HEK293 (cell line): Measurements from ENCODE around the gene RMND1.

ENCODE experiments used
- CTCF ChIA-PET: fragments of 350-600 bp; formaldehyde crosslinking; extraction: SDS; loops from one replicate; lab custom pipeline; 2021; ENCODE audit warnings: antibody characterized with exemption; lab: Yijun Ruan, JAX
- POLR2A ChIA-PET: fragments of 300-600 bp; formaldehyde crosslinking; extraction: SDS; loops from one replicate; lab custom pipeline; 2020; ENCODE audit warnings: antibody characterized with exemption, inconsistent platforms; lab: Yijun Ruan, JAX
- H3K27ac ChIP-seq: fragments of 200-500 bp; sonication (Bioruptor generic); 2 replicates; pipeline ENCODE4 v1.5.1; 2014; ENCODE audit warnings: low read depth, low read length, control low read depth, inconsistent platforms; ENCODE audit errors: extremely low read depth
- H3K36me3 ChIP-seq, 2 experiments: fragments of 200-500 bp in 1 of 2; sonication (Bioruptor generic) in 1 of 2; 1 replicate in 1 of 2; 2 replicates in 1 of 2; pipeline ENCODE4 v1.5.1; 2014 to 2017; ENCODE audit warnings: inconsistent platforms in 2 of 2, low read length in 2 of 2; ENCODE audit not compliant: control insufficient read depth in 2 of 2, insufficient read depth in 1 of 2
- H3K4me1 ChIP-seq: fragments of 200-500 bp; sonication (Bioruptor generic); 2 replicates; pipeline ENCODE4 v1.5.1; 2014; ENCODE audit warnings: mild to moderate bottlenecking, low read length, inconsistent platforms; ENCODE audit not compliant: control insufficient read depth, insufficient read depth
- H3K4me3 ChIP-seq: 2 replicates; pipeline ENCODE4 v1.5.1; 2011; ENCODE audit warnings: low read depth, mild to moderate bottlenecking, control low read depth, low read length, moderate library complexity
- H3K9me3 ChIP-seq: fragments of 200-500 bp; sonication (Bioruptor generic); 2 replicates; pipeline ENCODE4 v1.5.1; 2014; ENCODE audit warnings: low read depth, low read length, inconsistent platforms; ENCODE audit not compliant: control insufficient read depth, insufficient read depth
- HOXD13 ChIP-seq: sonication (generic); formaldehyde crosslinking; IDR thresholded peaks from 2 replicates; pipeline ENCODE4 v1.8.0; 2022; ENCODE audit warnings: missing genetic modification reagents, borderline replicate concordance
- KLF1 ChIP-seq: fragments of 450-650 bp; formaldehyde crosslinking; IDR thresholded peaks from 2 replicates; pipeline ENCODE4 v1.5.1; 2016; ENCODE audit warnings: missing biosample characterization, missing genetic modification characterization
- KLF16 ChIP-seq: fragments of 450-650 bp; formaldehyde crosslinking; IDR thresholded peaks from 2 replicates; pipeline ENCODE4 v1.5.1; 2017; ENCODE audit warnings: missing biosample characterization, missing genetic modification characterization
- KLF7 ChIP-seq: fragments of 450-650 bp; formaldehyde crosslinking; IDR thresholded peaks from 2 replicates; pipeline ENCODE4 v1.5.1; 2016; ENCODE audit warnings: missing biosample characterization, missing genetic modification characterization, borderline replicate concordance
- PRDM10 ChIP-seq: fragments of 450-650 bp; formaldehyde crosslinking; IDR thresholded peaks from 2 replicates; pipeline ENCODE4 v1.5.1; 2016; ENCODE audit warnings: missing biosample characterization, missing genetic modification characterization
- SETDB1 ChIP-seq: IDR thresholded peaks from one replicate; pipeline ENCODE4 v1.6.1; 2017; ENCODE audit warnings: mild to moderate bottlenecking, low read length, moderate library complexity, mixed read lengths; ENCODE audit not compliant: insufficient read length
- YY1 ChIP-seq: fragments of 450-650 bp; formaldehyde crosslinking; IDR thresholded peaks from 2 replicates; pipeline ENCODE4 v1.5.1; 2018; ENCODE audit warnings: missing biosample characterization, missing genetic modification characterization
- ZNF157 ChIP-seq: fragments of 450-650 bp; formaldehyde crosslinking; IDR thresholded peaks from 2 replicates; pipeline ENCODE4 v1.5.1; 2016; ENCODE audit warnings: missing biosample characterization, missing genetic modification characterization
- ZNF26 ChIP-seq: fragments of 450-650 bp; formaldehyde crosslinking; IDR thresholded peaks from 2 replicates; pipeline ENCODE4 v1.5.1; 2016; ENCODE audit warnings: missing biosample characterization, missing genetic modification characterization
- ZNF433 ChIP-seq: fragments of 450-650 bp; formaldehyde crosslinking; IDR thresholded peaks from 2 replicates; pipeline ENCODE4 v1.5.1; 2016; ENCODE audit warnings: missing biosample characterization, missing genetic modification characterization, low read depth
- ZNF449 ChIP-seq: fragments of 450-650 bp; formaldehyde crosslinking; IDR thresholded peaks from 2 replicates; pipeline ENCODE4 v1.5.1; 2017; ENCODE audit warnings: missing biosample characterization, mild to moderate bottlenecking, missing genetic modification characterization, moderate library complexity
- ZNF48 ChIP-seq: fragments of 450-650 bp; formaldehyde crosslinking; IDR thresholded peaks from 2 replicates; pipeline ENCODE4 v1.5.1; 2016; ENCODE audit warnings: missing biosample characterization, missing genetic modification characterization
- ZNF654 ChIP-seq: fragments of 450-650 bp; formaldehyde crosslinking; IDR thresholded peaks from 2 replicates; pipeline ENCODE4 v1.5.1; 2016; ENCODE audit warnings: low read depth, missing biosample characterization, missing genetic modification characterization
- ZNF830 ChIP-seq: fragments of 450-650 bp; IDR thresholded peaks from 2 replicates; pipeline ENCODE4 v1.5.0; 2018; ENCODE audit warnings: missing biosample characterization, missing genetic modification characterization, low read depth, mild to moderate bottlenecking, moderate library complexity
- ZSCAN30 ChIP-seq: fragments of 450-650 bp; IDR thresholded peaks from 2 replicates; pipeline ENCODE4 v1.5.1; 2018; ENCODE audit warnings: missing biosample characterization, mild to moderate bottlenecking, missing genetic modification characterization, moderate library complexity
- ZSCAN5A ChIP-seq: fragments of 450-650 bp; formaldehyde crosslinking; IDR thresholded peaks from 2 replicates; pipeline ENCODE4 v1.5.1; 2016; ENCODE audit warnings: missing biosample characterization, missing genetic modification characterization
- TF ChIP-seq, protein P1 (sequence below): fragments of 450-650 bp; formaldehyde crosslinking; IDR thresholded peaks from 2 replicates; pipeline ENCODE4 v1.5.1; 2016; ENCODE audit warnings: missing biosample characterization, missing genetic modification characterization
- TF ChIP-seq, protein P2 (sequence below): fragments of 450-650 bp; formaldehyde crosslinking; IDR thresholded peaks from 2 replicates; pipeline ENCODE4 v1.5.1; 2017; ENCODE audit warnings: missing biosample characterization, missing genetic modification characterization

The RMND1 gene

GRCh38 chr6:151385177-151385576, 66.7 kb downstream of the RMND1 start:
- Histone ChIP-seq H3K27ac (no peak overlapping the region), H3K9me3 (no peaks in the 10 kb centered on the region), H3K4me3 (no peak overlapping the region), H3K4me1 (0 out of 2 replicates have a peak, but pooled peaks cover 2% of the 10 kb centered on the region), H3K36me3 (peaks cover 0 to 8% of the 10 kb centered on the region in 2 experiments; a peak in 2 of 3 replicates)
- ChIA-PET CTCF (interaction anchor here (0.9 kb wide), 1 partner anchor 20 kb away, joined by 3 read pairs; no protein-coding TSS in a partner anchor), POLR2A (no interaction called here)
- TF ChIP-seq KLF16 (no peak), ZNF26 (tag by site-specific recombination) (no peak), ZNF48 (no peak), HOXD13 (no peak), ZNF654 (tag by site-specific recombination) (no peak), ZSCAN5A (no peak), SETDB1 (no peak), ZNF830 (tag by site-specific recombination) (no peak), ZNF157 (tag by site-specific recombination) (no peak), PRDM10 (tag by site-specific recombination) (no peak), KLF1 (tag by site-specific recombination) (no peak)

DNA sequence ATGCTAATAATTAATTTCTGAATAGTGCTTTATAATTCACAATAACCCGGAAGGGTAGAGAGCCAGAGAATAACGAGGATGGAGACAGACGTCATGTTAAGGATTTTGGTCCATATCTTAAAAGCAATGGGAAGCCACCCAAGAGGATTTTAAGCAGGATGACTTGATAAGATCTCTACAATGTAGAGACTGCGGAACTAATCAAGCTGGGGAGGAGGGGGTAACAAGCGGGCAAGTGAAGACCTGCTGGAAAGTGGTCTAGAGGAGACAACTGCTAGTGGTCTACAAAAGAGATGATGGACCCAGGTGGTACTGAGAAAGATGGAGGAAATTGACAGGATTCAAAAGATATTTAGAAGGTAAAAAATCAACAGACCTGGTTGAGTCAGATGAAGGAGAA, 67.8 kb downstream of the RMND1 start:
- H3K9me3 ChIP-seq: no peaks in the 10 kb centered on the region
- H3K27ac ChIP-seq: no peak overlapping the region
- no peak overlapping the region for H3K4me3 ChIP-seq
- POLR2A ChIA-PET: no interaction called here
- peaks cover 0 to 8% of the 10 kb centered on the region in 2 experiments; a peak in 2 of 3 replicates for H3K36me3 ChIP-seq
- H3K4me1 ChIP-seq: 0 out of 2 replicates have a peak, but pooled peaks cover 2% of the 10 kb centered on the region
- CTCF ChIA-PET: no interaction called here
- TF ChIP-seq ZNF433 (no peak), ZSCAN30 (tag by site-specific recombination) (no peak), ZNF449 (tag by site-specific recombination) (no peak), YY1 (tag by site-specific recombination) (no peak), KLF7 (tag by site-specific recombination) (no peak), PRDM10 (tag by site-specific recombination) (no peak)
- TF ChIP-seq, protein P1, sequence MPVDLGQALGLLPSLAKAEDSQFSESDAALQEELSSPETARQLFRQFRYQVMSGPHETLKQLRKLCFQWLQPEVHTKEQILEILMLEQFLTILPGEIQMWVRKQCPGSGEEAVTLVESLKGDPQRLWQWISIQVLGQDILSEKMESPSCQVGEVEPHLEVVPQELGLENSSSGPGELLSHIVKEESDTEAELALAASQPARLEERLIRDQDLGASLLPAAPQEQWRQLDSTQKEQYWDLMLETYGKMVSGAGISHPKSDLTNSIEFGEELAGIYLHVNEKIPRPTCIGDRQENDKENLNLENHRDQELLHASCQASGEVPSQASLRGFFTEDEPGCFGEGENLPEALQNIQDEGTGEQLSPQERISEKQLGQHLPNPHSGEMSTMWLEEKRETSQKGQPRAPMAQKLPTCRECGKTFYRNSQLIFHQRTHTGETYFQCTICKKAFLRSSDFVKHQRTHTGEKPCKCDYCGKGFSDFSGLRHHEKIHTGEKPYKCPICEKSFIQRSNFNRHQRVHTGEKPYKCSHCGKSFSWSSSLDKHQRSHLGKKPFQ (tag by site-specific recombination): no peak
- TF ChIP-seq, protein P2, sequence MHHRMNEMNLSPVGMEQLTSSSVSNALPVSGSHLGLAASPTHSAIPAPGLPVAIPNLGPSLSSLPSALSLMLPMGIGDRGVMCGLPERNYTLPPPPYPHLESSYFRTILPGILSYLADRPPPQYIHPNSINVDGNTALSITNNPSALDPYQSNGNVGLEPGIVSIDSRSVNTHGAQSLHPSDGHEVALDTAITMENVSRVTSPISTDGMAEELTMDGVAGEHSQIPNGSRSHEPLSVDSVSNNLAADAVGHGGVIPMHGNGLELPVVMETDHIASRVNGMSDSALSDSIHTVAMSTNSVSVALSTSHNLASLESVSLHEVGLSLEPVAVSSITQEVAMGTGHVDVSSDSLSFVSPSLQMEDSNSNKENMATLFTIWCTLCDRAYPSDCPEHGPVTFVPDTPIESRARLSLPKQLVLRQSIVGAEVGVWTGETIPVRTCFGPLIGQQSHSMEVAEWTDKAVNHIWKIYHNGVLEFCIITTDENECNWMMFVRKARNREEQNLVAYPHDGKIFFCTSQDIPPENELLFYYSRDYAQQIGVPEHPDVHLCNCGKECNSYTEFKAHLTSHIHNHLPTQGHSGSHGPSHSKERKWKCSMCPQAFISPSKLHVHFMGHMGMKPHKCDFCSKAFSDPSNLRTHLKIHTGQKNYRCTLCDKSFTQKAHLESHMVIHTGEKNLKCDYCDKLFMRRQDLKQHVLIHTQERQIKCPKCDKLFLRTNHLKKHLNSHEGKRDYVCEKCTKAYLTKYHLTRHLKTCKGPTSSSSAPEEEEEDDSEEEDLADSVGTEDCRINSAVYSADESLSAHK: no peak
